LNCAP (cell line): Measurements from ENCODE around the gene PTPRK.

Experiments
- CTCF ChIP-seq: fragments of 450-650 bp; IDR thresholded peaks from 2 replicates; pipeline ENCODE4 v1.5.1; 2017; ENCODE audit warnings: mild to moderate bottlenecking

The PTPRK gene

DNA sequence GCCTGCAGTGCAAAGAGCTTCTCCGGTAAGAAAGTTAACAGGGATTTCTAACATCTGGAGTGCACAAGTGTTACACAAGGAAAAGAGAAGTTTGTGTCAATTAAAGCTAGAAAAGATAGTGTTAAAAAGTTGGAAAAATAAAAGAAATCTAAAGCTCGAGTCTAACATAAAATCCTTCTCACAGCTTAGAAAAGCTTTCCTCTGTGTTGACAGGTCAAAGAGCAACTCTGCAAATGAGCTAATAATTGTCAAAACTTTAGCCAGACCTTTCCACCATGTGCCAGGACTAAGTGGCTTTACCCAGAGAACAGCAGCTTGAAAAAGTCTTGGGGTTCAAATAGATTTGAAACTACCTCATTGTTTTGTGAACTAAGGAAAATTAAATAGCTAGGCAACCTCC is 14.8 kb downstream of the PTPRK start:
- no peak for TF ChIP-seq CTCF

DNA sequence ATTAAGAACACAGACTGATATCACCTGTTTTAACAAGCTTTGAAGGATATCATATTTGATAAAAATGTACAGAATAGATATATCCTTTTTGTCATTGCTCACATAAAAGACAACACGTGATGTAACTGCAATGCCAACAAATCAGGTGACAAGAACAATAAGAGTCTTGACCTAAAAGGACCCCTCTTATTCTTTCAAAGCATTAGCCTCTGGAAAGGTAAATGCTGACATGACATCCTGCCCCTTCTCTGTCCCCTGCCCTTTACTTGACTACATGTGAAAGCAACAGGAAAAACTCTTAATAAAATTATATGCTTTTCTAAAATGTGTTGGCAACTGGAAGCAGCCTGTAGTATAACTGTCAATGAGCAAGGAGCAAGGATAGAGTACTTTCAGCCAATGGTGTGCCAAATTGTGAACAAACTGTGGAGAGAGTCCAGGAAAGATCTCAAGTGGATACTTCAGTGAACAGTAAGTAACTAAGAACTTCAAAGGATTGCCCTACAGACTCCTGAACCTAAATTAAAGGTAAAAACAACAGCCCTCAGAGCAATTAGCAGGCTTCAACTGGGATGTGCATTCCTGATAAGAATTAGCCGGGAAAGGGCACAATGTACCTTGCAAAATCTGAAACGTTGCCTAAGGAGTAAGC is 16.3 kb downstream of the PTPRK start:
- no peak for TF ChIP-seq CTCF

DNA sequence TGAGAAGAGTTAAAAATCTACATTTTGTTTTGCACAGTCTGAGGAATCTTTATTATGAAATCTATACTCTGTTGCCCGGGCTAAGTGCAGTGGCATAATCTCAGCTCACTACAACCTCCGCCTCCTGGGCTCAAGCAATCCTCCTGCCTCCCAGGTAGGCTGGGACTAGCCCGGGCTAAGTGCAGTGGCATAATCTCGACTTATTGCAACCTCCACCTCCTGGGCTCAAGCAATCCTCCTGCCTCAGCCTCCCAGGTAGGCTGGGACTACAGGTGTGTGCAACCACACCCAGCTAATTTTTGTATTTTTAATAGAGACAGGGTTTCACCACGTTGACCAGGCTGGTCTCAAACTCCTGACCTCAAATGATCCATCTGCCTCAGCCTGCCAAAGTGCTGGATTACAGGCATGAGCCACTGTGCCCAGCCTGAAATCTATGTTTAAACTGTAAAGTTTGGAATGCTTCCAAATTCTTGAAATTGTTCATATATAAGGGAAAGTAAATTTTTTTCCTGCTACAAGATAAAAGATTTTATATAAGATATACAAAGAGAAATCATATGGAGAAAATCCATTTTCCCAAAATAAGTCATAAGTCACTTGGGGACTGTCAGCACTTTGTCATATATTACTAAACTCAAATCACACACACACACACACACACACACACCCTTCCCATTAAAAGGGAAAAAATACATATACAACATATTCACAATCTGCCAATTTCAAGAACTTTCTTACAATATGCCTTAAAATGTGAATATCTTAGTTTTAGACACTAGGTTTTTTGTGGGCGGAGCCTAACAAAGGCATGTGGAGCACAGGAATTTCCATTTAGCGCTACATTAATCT is 19.4 kb downstream of the PTPRK start:
- TF ChIP-seq CTCF, result no peak

DNA sequence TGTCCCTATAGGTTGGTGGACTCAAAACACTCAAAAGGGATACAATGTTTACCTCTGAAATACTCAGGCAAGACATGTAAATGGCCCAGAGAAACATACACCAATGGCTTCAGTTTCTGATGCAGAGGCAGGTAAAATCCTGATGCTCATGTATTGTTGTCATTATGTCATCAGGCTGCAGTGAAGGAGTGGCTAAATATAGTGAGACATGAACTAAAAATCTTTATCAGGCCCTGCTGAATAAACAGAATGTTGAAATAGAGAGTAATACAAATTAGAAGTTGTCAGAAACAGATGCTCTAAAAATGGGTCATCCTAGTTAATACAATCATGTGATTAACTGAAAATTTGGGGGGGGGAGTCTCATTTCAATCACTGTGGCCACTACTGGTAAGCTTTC is 20.4 kb downstream of the PTPRK start:
- TF ChIP-seq CTCF, result no peak

DNA sequence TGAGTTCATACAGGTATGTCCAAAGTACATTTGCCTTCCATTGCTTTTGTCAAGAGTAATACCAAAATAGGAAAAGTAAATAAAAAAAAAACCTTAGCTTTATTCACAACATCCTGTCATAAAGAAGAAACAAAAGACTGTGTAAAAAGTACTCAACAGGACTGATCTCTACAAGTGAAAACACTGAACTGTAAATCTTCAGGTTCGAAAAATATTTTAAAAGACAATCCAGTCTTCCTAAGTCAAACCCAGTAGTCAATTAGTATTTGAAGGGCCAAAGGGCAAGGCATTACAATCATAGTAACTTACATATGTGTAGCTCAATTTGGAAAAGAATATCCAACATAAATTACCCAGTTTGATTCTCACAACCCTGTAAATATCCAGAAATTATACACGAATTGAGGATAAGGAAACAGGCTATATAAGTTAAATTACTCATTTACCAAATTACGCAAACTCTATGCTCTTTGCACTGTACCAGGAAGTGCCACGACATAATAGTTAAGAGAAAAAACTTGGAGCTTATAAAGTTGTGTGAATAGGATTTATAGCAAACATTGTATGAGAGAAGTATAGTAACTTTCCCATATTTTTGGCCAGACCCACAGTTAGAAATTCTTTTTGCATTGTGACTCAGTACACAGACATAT is 21.2 kb downstream of the PTPRK start:
- no peak for TF ChIP-seq CTCF

DNA sequence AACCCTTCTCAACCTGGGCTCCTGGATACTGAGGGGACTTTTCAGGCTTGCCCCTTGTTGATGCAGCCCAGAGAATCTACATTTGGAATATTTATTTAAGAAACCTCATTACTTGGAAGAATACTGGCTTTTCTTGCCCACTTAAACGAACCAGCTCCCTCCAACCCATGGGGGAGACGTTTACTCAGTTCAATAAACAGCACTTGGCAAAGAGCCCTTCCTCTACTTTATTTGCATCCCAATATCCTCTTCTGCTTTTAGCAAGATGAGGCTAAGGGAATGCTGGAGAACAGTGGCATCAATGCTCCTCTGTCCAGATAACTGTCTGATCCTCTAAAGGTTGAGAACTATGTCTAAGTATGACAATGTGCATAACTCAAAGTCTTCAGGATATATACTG is 22.2 kb downstream of the PTPRK start:
- no peak for TF ChIP-seq CTCF

GRCh38 chr6:128495536-128496333 is 24.7 kb downstream of the PTPRK start:
- TF ChIP-seq CTCF, result no peak
